ENCODE measurements around the gene PEX16. TPM values are rescaled to one million over a fixed set of nuclear protein-coding genes. Genes with fewer than 3 reads are reported as not detected.

The PEX16 gene
- total RNA-seq, 1 experiment from 2014 or later: 48.0 TPM

DNA sequence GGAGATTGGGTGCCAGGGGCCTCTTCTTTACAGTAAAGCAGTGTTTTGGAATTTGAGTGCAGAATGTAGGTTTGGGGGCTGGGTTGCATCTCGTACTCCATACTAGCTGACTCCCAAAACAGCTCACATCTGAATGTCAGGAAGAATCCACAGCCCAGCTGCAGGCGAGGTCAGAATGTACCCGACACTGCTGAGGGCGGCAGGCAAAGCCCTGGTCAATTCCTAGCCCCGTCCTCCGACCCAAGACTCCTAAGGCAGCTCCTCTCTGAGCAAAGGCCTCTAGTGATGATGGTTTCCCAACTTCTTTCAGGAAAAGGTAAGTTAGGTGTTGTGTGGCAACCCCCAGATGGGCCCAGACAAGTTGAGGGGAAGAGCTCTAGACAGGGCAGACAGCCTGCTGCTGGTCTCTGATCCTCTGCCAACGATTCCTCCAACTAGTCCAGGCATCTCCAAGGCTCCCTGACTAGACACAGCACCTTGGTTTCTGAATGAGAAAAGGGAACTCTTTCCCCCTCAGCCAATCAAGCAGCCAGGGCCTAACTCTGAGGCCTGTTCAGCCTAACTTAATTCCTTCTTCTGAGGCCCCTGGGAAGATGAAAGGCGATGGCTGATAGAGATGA is 13.4 kb upstream of the PEX16 start:
- DNase-seq (ENCODE audit: low spot score): no peak

DNA sequence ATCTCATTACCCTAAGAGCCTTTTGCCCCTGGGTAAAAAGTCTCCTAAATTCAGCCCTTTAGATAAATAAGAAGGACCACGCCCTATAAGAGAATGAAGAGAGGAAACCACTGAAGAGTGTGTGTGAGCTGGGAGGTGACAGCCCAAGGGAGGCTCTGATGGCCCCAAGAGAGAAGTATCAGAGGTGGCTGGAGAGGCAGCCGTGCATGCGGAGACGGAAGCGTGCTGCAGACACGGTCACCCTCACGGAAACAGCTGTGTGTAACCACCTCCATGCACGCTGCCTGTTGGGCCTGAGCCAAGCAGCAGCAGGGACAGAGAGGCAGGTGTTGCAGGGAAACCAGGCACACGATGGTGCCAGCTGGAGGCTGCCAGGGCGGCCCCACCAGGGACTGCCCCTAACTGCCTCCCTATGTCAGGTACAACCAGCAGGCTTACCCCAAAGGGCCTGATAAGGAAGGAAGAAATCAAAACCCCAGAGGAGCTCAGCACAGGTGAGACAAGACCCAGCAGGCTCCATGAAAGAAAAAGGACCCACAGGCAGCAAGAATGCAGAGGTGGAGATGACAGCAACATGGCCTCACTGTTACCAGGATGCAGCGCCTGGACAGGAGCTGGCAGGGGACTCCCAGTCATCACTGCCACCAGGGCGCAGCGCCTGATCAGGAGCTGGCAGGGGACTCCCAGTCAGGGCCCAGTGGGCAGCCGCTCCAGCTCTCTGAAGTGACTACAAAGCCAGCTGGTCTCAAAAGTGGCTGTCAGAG is 12.5 kb upstream of the PEX16 start:
- no peak for DNase-seq (ENCODE audit: low spot score)

DNA sequence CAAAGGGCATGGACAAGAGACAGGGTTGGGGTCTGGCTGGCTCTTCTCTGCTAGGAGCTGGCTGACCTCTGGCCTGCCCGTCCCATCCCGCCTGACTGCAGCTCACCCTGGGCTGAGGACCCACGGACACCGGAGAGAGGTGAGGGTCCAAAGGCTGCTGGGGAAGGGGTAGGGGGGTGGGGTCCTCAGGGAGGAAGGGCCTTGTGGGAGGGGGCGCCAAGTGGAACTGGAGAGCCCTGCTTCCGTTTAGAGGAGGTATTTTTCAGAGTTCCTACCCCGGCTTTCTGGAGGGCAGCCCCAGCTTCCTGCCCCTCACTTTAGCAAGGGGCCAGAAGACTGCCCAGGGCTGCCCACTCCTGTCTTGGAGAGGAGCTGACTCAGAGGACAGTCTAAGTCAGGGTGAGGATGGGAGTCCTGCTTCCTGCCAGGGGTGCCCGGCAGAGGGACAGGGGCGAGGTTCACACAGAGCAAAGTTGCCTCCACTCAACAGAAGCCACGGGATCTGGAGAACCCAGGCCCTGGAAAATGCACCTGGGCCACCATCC is 11.9 kb upstream of the PEX16 start:
- DNase-seq (ENCODE audit: low spot score): peak; percentile 48

DNA sequence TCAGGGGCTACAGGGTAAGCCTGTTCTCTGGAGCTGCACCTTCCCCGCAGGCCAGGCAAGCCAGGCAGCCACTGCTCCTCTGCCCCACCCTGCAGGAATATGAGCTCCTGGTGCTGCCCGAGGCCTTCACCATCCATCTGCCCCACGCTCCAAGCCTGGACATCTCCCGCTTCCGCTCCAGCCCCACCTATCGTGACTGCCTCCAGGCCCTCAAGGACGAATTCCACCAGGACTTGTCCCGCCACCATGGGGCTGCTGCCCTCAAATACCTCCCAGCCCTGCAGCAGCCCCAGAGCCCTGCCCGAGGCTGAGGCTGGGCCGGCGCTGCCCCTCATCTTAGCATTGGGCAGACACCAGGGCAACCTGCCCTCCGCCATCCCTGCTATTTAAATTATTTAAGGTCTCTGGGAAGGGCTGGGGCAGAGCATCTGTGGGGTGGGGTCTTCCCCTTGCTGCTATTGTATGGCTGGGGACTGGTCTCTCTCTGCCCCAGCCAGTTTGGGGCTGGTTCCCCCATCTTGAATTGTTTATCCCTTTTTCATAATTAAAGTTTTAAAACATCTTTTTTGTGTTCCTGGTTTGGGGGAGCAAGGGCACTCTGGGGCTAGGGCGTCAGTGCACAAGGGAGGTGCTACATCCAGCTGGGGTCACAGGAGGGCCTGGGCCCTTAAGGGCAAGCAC is 11.0 kb upstream of the PEX16 start:
- no peak for DNase-seq (ENCODE audit: low spot score)

DNA sequence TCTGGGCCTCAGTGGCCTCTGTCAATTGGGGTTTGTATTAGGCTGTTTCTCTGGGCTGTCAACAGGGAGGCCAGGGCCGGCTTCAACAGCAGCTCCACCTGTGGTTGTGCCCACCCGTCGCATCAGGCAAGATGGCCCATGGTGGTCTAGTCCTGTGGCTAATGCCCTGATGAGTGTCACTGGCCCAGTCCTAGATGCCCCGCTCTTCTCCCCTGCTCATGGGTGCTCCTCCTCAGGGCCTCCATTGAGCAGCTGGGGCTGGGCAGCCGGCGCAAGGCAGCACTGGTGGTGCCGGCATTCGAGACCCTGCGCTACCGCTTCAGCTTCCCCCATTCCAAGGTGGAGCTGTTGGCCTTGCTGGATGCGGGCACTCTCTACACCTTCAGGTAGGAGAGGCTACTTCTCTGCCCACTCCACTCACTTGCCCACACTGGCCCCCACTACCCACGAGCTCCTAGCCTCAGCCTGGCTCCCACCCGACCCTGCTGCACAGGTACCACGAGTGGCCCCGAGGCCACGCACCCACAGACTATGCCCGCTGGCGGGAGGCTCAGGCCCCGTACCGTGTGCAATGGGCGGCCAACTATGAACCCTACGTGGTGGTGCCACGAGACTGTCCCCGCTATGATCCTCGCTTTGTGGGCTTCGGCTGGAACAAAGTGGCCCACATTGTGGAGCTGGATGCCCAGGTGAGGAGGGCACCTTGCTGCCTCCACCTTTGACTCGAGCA is 10.2 kb upstream of the PEX16 start:
- DNase-seq (ENCODE audit: low spot score): no peak

DNA sequence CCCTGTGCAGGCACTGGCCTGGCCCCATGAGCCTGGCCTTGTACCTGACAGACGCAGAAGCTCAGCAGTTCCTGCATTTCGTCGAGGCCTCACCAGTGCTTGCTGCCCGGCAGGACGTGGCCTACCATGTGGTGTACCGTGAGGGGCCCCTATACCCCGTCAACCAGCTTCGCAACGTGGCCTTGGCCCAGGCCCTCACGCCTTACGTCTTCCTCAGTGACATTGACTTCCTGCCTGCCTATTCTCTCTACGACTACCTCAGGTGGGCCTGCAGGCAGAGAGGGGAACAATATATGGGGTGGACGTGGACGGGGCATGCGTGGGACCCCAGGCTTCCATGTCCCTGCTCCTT is 9.6 kb upstream of the PEX16 start:
- no peak for DNase-seq (ENCODE audit: low spot score)

DNA sequence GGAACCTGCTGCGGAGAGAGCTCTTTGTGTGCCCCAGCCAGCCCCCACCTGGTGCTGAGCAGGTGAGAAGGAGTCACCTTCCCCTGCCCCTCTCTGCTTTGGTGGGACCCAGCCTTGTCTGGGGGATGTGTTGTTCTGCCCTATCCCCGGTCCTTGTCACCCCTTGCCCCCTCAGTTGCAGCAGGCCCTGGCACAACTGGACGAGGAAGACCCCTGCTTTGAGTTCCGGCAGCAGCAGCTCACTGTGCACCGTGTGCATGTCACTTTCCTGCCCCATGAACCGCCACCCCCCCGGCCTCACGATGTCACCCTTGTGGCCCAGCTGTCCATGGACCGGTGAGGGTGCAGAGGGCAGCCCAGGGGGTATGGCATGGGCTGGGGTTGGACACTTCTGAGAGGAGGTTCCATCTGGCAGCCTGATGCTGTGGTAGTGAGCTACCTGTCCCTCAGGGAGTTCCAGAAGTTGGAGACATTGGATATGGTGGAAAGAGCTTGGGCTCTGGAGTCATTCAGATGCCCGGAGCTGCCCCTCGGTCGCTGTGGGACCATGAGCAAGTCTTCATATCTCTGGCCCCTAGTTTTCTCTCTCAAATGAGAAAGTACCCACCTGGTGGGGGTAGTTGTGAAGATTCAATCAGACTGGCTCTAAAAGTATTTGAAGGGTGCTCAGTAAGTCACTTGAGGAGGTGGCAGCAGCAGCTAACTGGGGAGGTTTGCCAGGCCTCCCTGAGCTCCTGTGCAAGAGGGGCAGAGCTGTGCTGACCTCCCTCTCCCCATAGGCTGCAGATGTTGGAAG is 9.1 kb upstream of the PEX16 start:
- DNase-seq (ENCODE audit: low spot score): no peak

DNA sequence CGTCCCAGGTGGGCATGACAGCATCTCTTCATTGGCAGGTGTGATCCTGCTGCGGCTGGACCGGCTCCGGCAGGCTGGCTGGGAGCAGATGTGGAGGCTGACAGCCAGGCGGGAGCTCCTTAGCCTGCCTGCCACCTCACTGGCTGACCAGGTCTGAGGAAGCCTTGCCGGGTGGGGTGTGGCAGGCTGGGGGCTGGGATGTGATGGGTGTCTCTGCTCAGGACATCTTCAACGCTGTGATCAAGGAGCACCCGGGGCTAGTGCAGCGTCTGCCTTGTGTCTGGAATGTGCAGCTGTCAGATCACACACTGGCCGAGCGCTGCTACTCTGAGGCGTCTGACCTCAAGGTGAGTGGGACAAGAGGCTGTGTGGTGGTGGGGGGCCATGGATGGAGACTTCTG is 8.3 kb upstream of the PEX16 start:
- DNase-seq (ENCODE audit: low spot score): no peak

DNA sequence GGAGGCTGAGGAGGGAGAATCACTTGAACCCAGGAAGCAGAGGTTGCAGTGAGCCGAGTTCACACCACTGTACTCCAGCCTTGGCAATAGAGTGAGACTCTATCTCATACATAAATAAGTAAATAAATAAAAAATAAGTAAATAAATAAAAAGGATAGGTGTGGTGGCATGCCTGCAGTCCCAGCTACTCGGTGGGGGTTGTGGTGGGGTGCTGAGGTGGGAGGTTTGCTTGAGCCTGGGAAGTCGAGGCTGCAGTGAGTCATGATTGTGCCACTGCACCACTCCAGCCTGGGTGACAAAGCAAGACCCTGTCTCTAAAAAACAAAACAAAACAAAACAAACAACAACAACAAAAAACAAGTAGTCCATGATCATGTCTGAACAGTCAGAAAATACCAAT is 7.9 kb upstream of the PEX16 start:
- no peak for DNase-seq (ENCODE audit: low spot score)

DNA sequence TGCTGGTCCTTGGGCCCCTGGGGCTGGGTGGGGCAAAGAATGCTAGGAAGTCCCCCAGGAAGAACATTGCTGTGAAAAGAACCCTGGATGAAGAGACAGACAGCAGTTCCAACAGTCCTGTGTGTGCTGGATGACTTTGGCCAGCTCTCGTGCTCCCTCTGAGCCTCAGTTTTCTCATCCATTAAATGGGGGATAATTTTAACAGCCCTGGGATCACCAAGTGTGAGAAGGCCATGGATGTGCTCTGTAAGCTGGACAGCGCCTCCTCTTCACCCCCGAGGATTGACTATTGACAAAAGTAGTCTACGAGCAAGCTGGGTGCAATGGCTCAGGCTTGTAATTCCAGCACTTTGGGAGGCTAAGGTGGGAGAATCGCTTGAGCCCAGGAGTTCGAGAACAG is 7.2 kb upstream of the PEX16 start:
- DNase-seq (ENCODE audit: low spot score): no peak

DNA sequence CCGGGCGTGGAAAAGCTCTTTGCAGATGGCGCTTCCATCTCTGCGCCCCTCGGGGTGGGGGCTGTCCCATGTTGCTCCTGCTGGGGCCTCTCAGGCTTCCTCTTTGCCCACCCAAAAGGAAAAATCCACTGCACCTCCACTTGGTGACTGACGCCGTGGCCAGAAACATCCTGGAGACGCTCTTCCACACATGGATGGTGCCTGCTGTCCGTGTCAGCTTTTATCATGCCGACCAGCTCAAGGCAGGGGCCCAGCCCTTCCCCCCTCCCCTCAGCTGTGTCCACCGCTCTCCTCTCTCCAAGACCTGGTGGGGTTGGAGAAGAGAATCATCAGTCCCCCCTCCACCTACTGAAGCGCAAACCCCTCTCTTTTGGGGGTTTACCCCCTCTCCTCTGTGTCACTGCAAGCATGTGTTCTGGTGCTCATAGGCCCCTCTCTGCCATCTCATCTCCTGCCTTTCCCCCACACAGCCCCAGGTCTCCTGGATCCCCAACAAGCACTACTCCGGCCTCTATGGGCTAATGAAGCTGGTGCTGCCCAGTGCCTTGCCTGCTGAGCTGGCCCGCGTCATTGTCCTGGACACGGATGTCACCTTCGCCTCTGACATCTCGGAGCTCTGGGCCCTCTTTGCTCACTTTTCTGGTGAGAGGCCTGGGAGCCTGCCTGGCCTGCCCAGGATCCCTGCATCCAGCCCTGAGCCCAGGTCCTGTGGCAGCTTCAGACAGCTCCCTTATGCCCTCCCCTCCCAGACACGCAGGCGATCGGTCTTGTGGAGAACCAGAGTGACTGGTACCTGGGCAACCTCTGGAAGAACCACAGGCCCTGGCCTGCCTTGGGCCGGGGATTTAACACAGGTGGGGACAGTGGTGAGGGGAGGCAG is 6.6 kb upstream of the PEX16 start:
- DNase-seq (ENCODE audit: low spot score): no peak

DNA sequence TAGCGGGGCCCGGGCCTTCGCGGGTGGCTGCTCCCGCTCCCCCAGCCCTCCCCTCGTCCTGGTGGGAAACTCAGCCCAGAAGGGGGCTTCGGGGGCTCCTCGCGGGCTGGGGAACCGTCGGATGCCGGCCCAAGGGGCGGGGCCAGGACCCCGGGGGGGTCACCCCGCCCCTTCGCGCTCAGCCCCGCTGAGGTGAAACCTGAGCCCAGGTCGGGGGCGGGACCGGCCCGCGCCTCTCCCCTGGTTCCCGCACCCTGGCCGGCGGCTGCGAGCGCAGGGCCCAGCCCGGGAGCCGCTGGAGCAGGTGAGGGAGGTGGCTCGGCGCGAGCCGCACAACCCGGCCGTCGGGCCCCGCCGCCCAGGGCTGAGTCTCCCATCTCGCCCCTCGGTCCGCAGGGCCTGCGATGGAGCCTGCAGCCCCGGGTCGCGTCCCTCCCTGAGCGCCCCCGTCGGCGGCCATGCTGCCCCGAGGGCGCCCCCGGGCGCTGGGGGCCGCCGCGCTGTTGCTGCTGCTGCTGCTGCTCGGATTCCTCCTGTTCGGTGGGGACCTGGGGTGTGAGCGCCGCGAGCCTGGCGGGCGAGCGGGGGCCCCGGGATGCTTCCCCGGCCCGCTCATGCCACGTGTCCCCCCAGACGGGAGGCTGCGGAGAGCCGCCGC is 4.9 kb upstream of the PEX16 start, which contains the start of gene LARGE2:
Gene LARGE2 (plus strand): TSS at position 232 of the 658 bp plus-strand sequence. CDS start 227 bp downstream, at position 459.
- DNase-seq (ENCODE audit: low spot score): no peak

DNA sequence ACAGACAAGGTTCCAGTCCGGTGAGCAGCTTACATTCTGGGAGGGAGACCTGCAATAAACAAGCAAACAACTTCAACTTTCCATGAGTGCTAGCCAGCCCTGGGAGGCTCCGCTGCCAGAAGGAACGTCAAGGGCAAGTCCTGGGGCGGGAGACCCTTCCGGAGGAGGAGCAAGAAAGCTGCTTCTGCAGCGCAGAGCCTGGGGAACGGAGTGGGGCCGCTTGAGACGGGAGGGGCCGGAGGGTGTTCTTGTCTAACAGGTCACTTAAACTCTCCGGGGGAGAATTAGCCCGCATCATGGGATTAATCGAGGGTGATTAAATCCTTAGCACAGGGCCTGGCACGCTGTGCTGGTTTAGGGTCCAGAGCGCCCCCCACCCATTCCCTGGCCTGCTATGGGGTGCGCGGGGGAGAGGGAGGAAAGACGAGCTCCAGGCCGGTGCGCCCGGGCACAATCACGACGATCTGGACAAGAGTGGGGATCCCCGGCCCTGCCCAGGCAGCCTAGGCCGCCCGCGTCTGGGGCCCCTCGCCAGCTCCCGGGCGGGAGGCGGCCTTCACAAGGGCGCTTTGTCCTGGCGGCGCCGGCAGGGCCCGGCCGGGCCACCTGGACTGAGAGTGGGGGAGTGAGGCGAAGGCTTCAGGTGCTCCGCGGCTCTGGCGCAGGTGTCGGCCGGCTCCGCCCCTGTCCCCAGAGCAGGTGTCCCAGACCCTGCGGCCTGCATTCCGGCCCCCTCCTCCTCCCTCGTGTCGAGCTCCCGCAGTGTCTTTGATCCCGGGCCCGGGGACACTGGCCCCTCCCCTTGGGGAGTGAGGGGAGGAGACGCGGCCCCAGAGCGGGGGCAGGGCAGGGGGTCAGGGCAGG is 4.1 kb upstream of the PEX16 start:
- no peak for DNase-seq (ENCODE audit: low spot score)

DNA sequence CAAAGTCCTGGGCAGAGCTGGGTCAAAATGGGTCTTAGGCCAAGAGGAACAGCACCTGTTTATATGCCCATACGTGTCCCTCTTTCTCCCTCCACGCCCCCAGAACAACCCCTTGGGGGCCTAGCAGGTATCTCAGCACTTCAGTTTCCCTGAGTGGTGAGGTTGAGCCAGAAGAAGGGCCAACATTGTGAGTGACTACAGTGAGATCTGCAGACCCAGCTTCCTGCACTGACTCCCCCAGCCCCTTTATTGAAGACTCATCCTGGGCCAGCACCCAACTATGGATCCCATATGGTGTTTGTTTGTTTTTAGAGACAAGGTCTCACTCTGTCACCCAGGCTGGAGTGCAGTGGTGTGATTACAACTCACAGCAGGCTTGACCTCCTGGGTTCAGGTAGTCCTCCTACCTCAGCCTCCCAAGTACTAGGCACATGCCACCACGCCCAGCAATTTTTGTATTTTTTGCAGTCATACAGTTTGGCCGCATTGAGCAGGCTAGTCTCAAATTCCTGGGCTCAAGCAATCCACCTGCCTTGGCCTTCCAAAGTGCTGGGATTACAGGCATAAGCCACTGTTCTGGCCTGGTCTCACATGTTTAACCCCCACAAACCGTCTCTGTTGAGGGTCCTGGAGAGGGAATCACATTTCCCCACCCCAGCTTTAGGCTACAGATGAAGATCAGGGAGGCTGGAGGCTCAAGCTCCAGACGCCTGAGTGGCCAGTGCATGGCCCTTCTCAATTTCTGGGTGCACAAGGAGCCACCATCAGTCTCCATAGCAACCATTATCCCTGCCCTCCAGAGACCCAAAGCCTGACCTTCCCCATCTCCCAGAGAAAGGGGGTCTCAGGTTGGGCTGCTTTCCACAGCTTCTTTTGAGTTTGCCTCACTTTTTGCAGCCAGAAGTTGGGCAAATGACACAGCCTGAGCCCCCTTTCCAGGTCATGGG is 3.1 kb upstream of the PEX16 start:
- DNase-seq (ENCODE audit: low spot score): no peak

DNA sequence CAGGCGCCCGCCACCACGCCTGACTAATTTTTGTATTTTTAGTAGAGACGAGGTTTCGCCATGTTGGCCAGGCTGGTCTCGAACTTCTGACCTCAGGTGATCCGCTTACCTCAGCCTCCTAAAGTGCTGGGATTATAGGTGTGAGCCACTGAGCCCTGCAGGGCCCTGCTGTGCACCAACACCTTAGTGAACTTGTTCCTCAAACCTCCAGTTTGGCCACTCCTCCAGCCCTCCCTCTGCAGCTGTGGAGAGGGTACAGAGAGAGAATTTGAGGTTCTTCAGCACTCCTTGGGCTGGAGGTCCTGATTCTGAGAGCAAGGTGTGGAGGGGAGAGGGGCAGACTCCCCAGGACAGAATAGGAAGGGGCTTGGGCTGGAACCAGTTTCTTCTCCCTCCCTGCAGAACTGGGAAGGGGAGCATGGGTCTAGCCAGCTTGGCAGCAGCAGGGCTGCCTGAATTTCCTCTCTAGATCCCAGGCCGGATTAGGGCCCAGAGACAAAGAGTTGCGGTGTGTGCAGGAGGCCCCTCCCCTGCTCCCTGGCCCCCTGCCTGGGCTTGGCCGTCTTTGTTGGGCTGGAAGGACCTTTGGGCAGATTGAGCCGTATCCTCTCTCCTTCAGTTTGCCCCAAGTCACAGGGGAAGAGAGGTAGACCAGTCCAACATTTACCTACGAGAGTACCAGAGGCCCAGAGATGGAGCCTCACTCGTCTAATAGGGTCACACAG is 2.3 kb upstream of the PEX16 start:
- DNase-seq (ENCODE audit: low spot score): no peak

DNA sequence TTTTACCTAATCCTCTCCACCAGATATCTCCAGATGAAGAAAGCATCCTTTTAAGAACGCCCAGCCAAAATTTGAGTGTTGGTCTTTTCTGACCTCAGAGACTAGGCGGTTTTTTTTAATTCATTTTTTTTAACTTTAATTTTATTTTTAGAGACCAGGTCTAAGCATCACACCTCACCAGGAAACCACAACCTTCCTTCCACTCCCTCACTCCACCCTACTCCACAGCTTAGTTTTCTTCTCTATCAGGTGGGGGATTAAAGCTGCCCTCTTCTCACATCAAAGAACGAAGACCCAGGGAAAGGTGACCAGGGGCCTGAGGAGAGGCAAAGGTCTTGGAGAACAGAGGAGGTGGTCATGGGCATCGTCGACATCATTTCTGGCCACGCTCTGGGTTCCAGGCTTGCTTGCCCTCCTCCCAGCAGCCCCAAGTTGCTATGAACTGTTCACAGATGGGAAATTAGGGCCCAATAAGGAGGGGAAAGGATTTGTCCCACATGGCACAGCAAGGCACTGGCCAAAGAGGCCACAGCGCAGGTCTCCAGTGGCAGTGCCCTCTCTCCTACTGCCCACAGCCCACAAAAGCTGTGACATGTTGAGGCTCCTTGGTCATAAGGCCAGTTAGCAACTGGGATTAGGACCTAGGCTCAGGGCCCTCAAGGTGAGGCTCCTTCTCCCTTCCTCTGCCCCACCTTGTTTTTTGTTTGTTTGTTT is 1.4 kb upstream of the PEX16 start:
- DNase-seq (ENCODE audit: low spot score): no peak

Measured in A172 (cell line).